Prostate gland (tissue), 2 donors: ENCODE measurements around the gene YARS1. TPM values are rescaled to one million over a fixed set of nuclear protein-coding genes. Genes with fewer than 3 reads are reported as not detected.

ENCODE experiments used
- DNase-seq: peaks from one replicate; pipeline ENCODE4 v3.0.0-alpha.2; 2019; ENCODE audit warnings: low spot score
- H3K27ac ChIP-seq, 2 donors: fragments of 200-600 bp; sonication (generic); 2 replicates each; pipeline ENCODE4 v1.5.1; 2017 to 2019
- H3K27me3 ChIP-seq: fragments of 200-600 bp; sonication (generic); replicated peaks from 2 replicates; pipeline ENCODE4 v1.5.1; 2019; ENCODE audit not compliant: insufficient read depth
- H3K36me3 ChIP-seq, 2 donors: fragments of 200-600 bp; sonication (generic); 1 replicate in 1 of 2; 2 replicates in 1 of 2; pipeline versions ENCODE4 v1.5.1 to v1.8.1; 2017 to 2019
- H3K4me1 ChIP-seq: fragments of 200-600 bp; sonication (generic); replicated peaks from 2 replicates; pipeline ENCODE4 v1.5.1; 2019
- H3K4me3 ChIP-seq, 2 donors: fragments of 200-600 bp; sonication (generic); 2 replicates each; pipeline ENCODE4 v1.5.1; 2017 to 2019
- H3K9me3 ChIP-seq: fragments of 200-600 bp; sonication (generic); 2 replicates; pipeline ENCODE4 v1.5.1; 2017
- CTCF ChIP-seq, 4 experiments: fragments of 200-600 bp in 2 of 4; fragments of 450-650 bp in 2 of 4; sonication (generic) in 2 of 4; IDR thresholded peaks; 1 replicate in 3 of 4; 2 replicates in 1 of 4; pipeline ENCODE4 v1.5.1; 2016 to 2019; ENCODE audit warnings: antibody characterized with exemption in 4 of 4, mild to moderate bottlenecking in 2 of 4, moderate library complexity in 2 of 4
- POLR2A ChIP-seq: fragments of 450-650 bp; IDR thresholded peaks from one replicate; pipeline ENCODE4 v1.6.1; 2016; ENCODE audit warnings: antibody characterized with exemption, mild to moderate bottlenecking
- POLR2AphosphoS5 ChIP-seq: sonication (generic); formaldehyde crosslinking; IDR thresholded peaks from one replicate; pipeline ENCODE4 v1.6.1; 2017; ENCODE audit warnings: antibody characterized with exemption
- WGBS: methylation state at CpG from one replicate; pipeline ENCODE4 v1.1.5; 2018; 5-methylcytosine and 5-hydroxymethylcytosine counted together
- intact Hi-C: fragments of 100-400 bp; cut with DNase I; formaldehyde crosslinking; loops from one replicate; pipeline ENCODE4 v1.14.2; 2022
- total RNA-seq, 2 donors: library from RNA; depleted of rRNA; stranded (reverse); fragments of >200 nt; gene quantifications; one replicate each; pipeline ENCODE4 v1.1.0, GENCODE V29; 2016

The YARS1 gene
- total RNA-seq, 2 donors from 2014 or later: 32.0 to 63.5 TPM

- intact Hi-C loops: no loop called here
- Histone ChIP-seq H3K27me3 (no peaks in the 10 kb centered on the region), H3K4me1 (peaks cover 11% of the 10 kb centered on the region), H3K27ac (peak overlapping the region; percentile 98), H3K9me3 (no peaks in the 10 kb centered on the region), H3K36me3 (no peaks in the 10 kb centered on the region), H3K4me3 (peak overlapping the region; percentile 79 to 90)
- peak; percentile 5 for TF ChIP-seq POLR2AphosphoS5
- no peak for TF ChIP-seq POLR2A
- no peak for TF ChIP-seq CTCF (IDR thresholded peaks at IDR 0.05)
- WGBS: 58% methylated on average over 3 of the region's 3 CpGs
- DNase-seq: no peak
Measured at GRCh38 chr1:32755810-32756159, 61.4 kb downstream of the YARS1 start.

DNA sequence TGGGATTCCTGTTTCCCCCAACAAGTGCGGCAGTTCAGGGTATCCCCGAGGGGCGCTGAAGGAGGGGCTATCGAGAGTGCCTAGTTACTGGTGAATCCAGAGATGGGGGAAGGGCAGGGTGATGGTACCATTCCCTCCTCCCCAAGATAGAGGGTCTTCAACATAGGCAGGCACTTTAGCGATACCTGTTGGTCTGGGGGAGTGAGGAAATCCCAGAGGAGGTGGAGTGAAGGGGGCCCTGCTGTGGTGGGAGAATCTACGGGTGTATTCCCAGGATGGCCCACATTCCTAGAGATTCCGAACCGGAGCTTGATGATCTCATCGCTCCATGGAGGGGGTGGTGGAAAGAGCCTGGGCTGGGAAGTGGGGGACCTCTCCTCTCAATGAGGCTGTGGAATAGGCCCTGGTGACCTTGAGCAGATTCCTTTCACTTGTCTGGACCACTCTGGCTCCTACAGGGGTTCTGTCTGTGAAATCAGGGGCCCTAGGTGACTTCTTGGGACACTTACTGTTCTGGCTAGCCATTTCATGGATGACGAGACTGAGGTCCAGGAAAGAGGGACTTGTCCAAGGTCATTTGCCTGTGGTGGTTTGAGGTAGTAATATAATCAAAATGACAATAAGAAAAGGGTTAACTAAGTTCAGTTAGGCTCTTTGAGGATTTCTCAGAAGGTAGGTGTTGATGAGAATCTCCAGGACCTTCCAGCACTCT, 61.9 kb downstream of the YARS1 start:
- peaks cover 9% of the 10 kb centered on the region for H3K4me1 ChIP-seq
- WGBS: 25% methylated on average over 10 of the region's 10 CpGs
- H3K27me3 ChIP-seq: no peaks in the 10 kb centered on the region
- TF ChIP-seq POLR2AphosphoS5 (no peak), POLR2A (no peak), CTCF (IDR thresholded peaks at IDR 0.05) (no peak)
- peak overlapping the region; percentile 79 to 90 for H3K4me3 ChIP-seq
- intact Hi-C loops: no loop called here
- H3K27ac ChIP-seq: peak overlapping the region; percentile 98
- no peak for DNase-seq
- no peaks in the 10 kb centered on the region for H3K9me3 ChIP-seq
- H3K36me3 ChIP-seq: no peaks in the 10 kb centered on the region

DNA sequence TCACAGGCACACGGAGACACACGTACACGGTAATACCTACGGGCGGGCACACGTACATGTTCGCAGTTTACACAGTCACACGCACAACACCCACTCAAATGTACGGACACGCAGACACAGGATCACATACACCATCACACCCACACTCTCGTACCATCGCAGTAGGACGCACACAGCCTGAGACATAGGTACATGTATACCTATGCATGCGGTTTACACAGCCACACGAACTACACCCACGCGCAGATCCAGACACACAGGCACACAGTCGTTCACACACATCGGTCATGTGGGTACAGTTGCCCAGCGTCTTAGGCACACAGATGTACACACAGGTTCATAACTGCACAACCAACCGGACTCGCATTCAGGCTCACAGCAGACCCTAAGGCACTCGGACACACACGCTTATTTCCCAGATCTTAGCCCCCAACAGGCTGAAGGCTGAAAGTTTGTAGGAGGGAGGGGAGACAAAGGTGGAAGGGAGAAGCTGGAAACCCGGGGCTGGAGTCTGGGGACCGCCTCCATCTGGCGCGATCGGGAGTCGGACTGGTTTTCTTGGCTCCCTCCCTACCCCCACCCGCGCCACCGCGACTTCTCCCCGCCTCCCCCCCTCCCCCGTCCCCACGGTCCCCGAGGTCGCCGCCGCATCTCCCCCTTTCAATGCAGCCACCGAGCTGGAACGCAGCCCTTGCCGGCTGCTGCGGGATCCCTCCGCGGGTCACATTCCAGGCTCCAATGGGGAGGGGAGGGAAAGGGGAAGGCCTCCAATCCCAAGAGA, 62.7 kb downstream of the YARS1 start:
- Histone ChIP-seq H3K27ac (peak overlapping the region; percentile 98), H3K4me1 (peaks cover 9% of the 10 kb centered on the region), H3K9me3 (no peaks in the 10 kb centered on the region), H3K36me3 (no peaks in the 10 kb centered on the region), H3K27me3 (no peaks in the 10 kb centered on the region), H3K4me3 (peak overlapping the region; percentile 79 to 90)
- peak; percentile 79 for DNase-seq
- intact Hi-C loops: no loop called here
- under 1% methylated on average over 44 of the region's 47 CpGs for WGBS
- TF ChIP-seq POLR2A (peak; percentile 44), POLR2AphosphoS5 (no peak)

GRCh38 chr1:32753532-32754316, 63.4 kb downstream of the YARS1 start:
- peaks cover 4% of the 10 kb centered on the region for H3K4me1 ChIP-seq
- intact Hi-C loops: no loop called here
- WGBS: under 1% methylated on average over 48 of the region's 66 CpGs
- H3K27me3 ChIP-seq: no peaks in the 10 kb centered on the region
- H3K27ac ChIP-seq: peak overlapping the region; percentile 98
- DNase-seq: peak; percentile 84
- TF ChIP-seq CTCF (IDR thresholded peaks at IDR 0.05) (peak in 2 of 4 experiments; percentile 16 to 37), POLR2AphosphoS5 (peak; percentile 62), POLR2A (peak; percentile 79)
- no peaks in the 10 kb centered on the region for H3K36me3 ChIP-seq
- H3K4me3 ChIP-seq: peak overlapping the region; percentile 79 to 90
- no peaks in the 10 kb centered on the region for H3K9me3 ChIP-seq

DNA sequence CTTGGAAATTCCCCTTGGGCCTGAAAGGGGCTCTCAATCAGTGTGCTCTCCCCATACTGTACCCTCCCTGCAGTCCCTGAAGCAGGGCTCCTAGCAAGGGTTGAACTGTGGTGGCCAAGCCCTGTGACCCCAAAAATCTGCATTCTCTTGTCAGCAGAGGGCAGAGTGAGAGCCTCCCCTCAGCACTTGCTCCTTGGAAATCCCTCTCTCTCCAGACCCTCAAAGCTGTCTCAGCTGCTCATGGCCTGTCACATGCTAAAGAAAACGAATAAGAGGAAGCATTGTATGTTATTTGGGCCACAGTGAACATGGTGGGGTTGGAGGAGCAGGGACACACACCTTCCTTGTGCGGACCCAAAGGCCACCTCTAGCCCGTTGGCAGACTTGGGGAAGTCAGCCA, 67.4 kb downstream of the YARS1 start:
- Histone ChIP-seq H3K27ac (peak overlapping the region; percentile 41 to 47), H3K27me3 (no peaks in the 10 kb centered on the region), H3K9me3 (no peaks in the 10 kb centered on the region), H3K4me1 (no peaks in the 10 kb centered on the region), H3K4me3 (no peak overlapping the region), H3K36me3 (no peaks in the 10 kb centered on the region)
- WGBS: 59% methylated on average over 3 of the region's 3 CpGs
- DNase-seq: no peak
- TF ChIP-seq POLR2AphosphoS5 (no peak), CTCF (IDR thresholded peaks at IDR 0.05) (no peak), POLR2A (no peak)
- intact Hi-C loops: no loop called here
